GM23338 (cell line): Measurements from ENCODE around the gene CD300E. TPM values are rescaled to one million over a fixed set of nuclear protein-coding genes. Genes with fewer than 3 reads are reported as not detected.
"Not testable (repeated sequence)": the region's sequence is repeated elsewhere in the genome, so short reads cannot be mapped to it uniquely, and the experiment has no call there.

Source experiments
- ATAC-seq: fragments of 200-7000 bp; cut with Tn5 transposase; 3 replicates; pipeline ENCODE4 v1.9.1; 2020
- DNase-seq: peaks from one replicate; pipeline ENCODE4 v3.0.0-alpha.2; 2015; ENCODE audit warnings: low spot score
- H2AFZ ChIP-seq: fragments of 200-600 bp; sonication (generic); 2 replicates; pipeline ENCODE4 v1.8.0; 2016; ENCODE audit warnings: antibody characterized with exemption, mild to moderate bottlenecking, moderate library complexity
- H3F3A ChIP-seq: fragments of 200-600 bp; sonication (generic); replicated peaks from 2 replicates; pipeline ENCODE4 v1.8.0; 2017; ENCODE audit warnings: antibody characterized with exemption, mixed run types, low read depth
- H3K27ac ChIP-seq: fragments of 200-600 bp; sonication (generic); 2 replicates; pipeline ENCODE4 v1.6.1; 2016; ENCODE audit warnings: low read depth
- H3K27me3 ChIP-seq: fragments of 200-600 bp; sonication (generic); 2 replicates; pipeline ENCODE4 v1.8.0; 2016; ENCODE audit warnings: mild to moderate bottlenecking, mixed run types, moderate library complexity; ENCODE audit not compliant: insufficient read depth
- H3K36me3 ChIP-seq: fragments of 200-600 bp; sonication (generic); 2 replicates; pipeline ENCODE4 v1.8.0; 2016; ENCODE audit warnings: mild to moderate bottlenecking; ENCODE audit not compliant: insufficient read depth
- H3K4me1 ChIP-seq: fragments of 200-600 bp; sonication (generic); 2 replicates; pipeline ENCODE4 v1.8.0; 2016; ENCODE audit warnings: mild to moderate bottlenecking, moderate library complexity; ENCODE audit not compliant: insufficient read depth
- H3K4me2 ChIP-seq: fragments of 200-600 bp; sonication (generic); 2 replicates; pipeline ENCODE4 v1.7.1; 2017; ENCODE audit warnings: mixed run types
- H3K4me3 ChIP-seq: fragments of 200-600 bp; sonication (generic); 2 replicates; pipeline ENCODE4 v1.6.1; 2016; ENCODE audit warnings: mixed run types
- H3K79me2 ChIP-seq: fragments of 200-600 bp; sonication (generic); replicated peaks from 2 replicates; pipeline ENCODE4 v1.8.0; 2017; ENCODE audit warnings: mild to moderate bottlenecking; ENCODE audit not compliant: insufficient read depth
- H3K9me2 ChIP-seq: fragments of 200-600 bp; sonication (generic); 2 replicates; pipeline ENCODE4 v1.8.0; 2017; ENCODE audit not compliant: insufficient read depth
- H4K20me1 ChIP-seq: fragments of 200-600 bp; sonication (generic); replicated peaks from 2 replicates; pipeline ENCODE4 v1.8.0; 2017; ENCODE audit warnings: mild to moderate bottlenecking; ENCODE audit not compliant: insufficient read depth
- H3K27ac Mint-ChIP-seq: 2 replicates; pipeline ENCODE4 v1.8.0; 2020; ENCODE audit warnings: inconsistent platforms, mild to moderate bottlenecking, moderate library complexity, mixed read lengths
- H3K27me3 Mint-ChIP-seq: 3 replicates; pipeline ENCODE4 v1.8.0; 2022; ENCODE audit warnings: low read depth, mild to moderate bottlenecking, moderate library complexity, mixed read lengths, inconsistent platforms; ENCODE audit not compliant: insufficient read depth, poor library complexity
- H3K36me3 Mint-ChIP-seq: 3 replicates; pipeline ENCODE4 v1.8.0; 2021; ENCODE audit warnings: low read depth, mild to moderate bottlenecking, inconsistent platforms, moderate library complexity, mixed read lengths
- H3K4me1 Mint-ChIP-seq: 3 replicates; pipeline ENCODE4 v1.8.0; 2020; ENCODE audit warnings: mild to moderate bottlenecking, inconsistent platforms, mixed read lengths
- H3K4me3 Mint-ChIP-seq: 3 replicates; pipeline ENCODE4 v1.8.0; 2021; ENCODE audit warnings: moderate library complexity, mild to moderate bottlenecking, inconsistent platforms, mixed read lengths
- H3K9me3 Mint-ChIP-seq: 3 replicates; pipeline ENCODE4 v1.8.0; 2020; ENCODE audit warnings: moderate library complexity, mild to moderate bottlenecking, inconsistent platforms, mixed read lengths
- CREB1 ChIP-seq: fragments of 250-450 bp; sonication (Bioruptor Pico); IDR thresholded peaks from 2 replicates; pipeline ENCODE4 v1.5.0; 2020; ENCODE audit warnings: low read depth, mild to moderate bottlenecking, moderate library complexity
- EZH2phosphoT487 ChIP-seq: fragments of 200-600 bp; sonication (generic); IDR thresholded peaks from one replicate; pipeline ENCODE4 v1.8.1; 2018; ENCODE audit warnings: antibody characterized with exemption; ENCODE audit not compliant: unreplicated experiment
- NANOG ChIP-seq: IDR thresholded peaks from 2 replicates; pipeline ENCODE4 v1.6.1; 2016; ENCODE audit warnings: antibody characterized with exemption, borderline replicate concordance
- POLR2AphosphoS5 ChIP-seq: IDR thresholded peaks from 2 replicates; pipeline ENCODE4 v1.6.1; 2016; ENCODE audit warnings: antibody characterized with exemption, low read depth
- REST ChIP-seq: IDR thresholded peaks from one replicate; pipeline ENCODE4 v1.6.1; 2018; ENCODE audit warnings: antibody characterized with exemption; ENCODE audit not compliant: unreplicated experiment
- ZNF114 ChIP-seq: fragments of 250-450 bp; sonication (Bioruptor Pico); IDR thresholded peaks from 2 replicates; pipeline ENCODE4 v1.5.0; 2020; ENCODE audit warnings: mild to moderate bottlenecking, moderate library complexity
- ZNF331 ChIP-seq: fragments of 250-450 bp; sonication (Bioruptor Pico); IDR thresholded peaks from 2 replicates; pipeline ENCODE4 v1.5.0; 2020; ENCODE audit warnings: low read depth, mild to moderate bottlenecking, moderate library complexity
- ZNF462 ChIP-seq: fragments of 250-450 bp; sonication (Bioruptor Pico); IDR thresholded peaks from 2 replicates; pipeline ENCODE4 v1.5.0; 2020; ENCODE audit warnings: mild to moderate bottlenecking, moderate library complexity
- polyA plus RNA-seq: library from polyadenylated mRNA; unstranded; fragments of >200 nt; fragmentation: Nextera tagmentation; extraction: Ambion mirVana; gene quantifications from 2 replicates; pipeline ENCODE4 v1.2.1, GENCODE V29; 2016
- total RNA-seq: library from RNA; depleted of rRNA; stranded (reverse); fragments of >200 nt; shearing (Covaris generic); gene quantifications from 2 replicates; pipeline ENCODE4 v1.2.3, GENCODE V29; 2014
- TF ChIP-seq, protein P1 (sequence below), 2 experiments: fragments of 200-600 bp in 1 of 2; sonication (generic) in 1 of 2; conservative IDR thresholded peaks; 2 replicates each; pipeline versions ENCODE4 v1.5.1 to v1.6.1; 2016 to 2017; ENCODE audit warnings: antibody characterized with exemption in 2 of 2, low read depth in 2 of 2, mild to moderate bottlenecking in 2 of 2, moderate library complexity in 1 of 2

The CD300E gene
- total and polyA plus RNA-seq, 2 experiments from 2014 or later: not detected

DNA sequence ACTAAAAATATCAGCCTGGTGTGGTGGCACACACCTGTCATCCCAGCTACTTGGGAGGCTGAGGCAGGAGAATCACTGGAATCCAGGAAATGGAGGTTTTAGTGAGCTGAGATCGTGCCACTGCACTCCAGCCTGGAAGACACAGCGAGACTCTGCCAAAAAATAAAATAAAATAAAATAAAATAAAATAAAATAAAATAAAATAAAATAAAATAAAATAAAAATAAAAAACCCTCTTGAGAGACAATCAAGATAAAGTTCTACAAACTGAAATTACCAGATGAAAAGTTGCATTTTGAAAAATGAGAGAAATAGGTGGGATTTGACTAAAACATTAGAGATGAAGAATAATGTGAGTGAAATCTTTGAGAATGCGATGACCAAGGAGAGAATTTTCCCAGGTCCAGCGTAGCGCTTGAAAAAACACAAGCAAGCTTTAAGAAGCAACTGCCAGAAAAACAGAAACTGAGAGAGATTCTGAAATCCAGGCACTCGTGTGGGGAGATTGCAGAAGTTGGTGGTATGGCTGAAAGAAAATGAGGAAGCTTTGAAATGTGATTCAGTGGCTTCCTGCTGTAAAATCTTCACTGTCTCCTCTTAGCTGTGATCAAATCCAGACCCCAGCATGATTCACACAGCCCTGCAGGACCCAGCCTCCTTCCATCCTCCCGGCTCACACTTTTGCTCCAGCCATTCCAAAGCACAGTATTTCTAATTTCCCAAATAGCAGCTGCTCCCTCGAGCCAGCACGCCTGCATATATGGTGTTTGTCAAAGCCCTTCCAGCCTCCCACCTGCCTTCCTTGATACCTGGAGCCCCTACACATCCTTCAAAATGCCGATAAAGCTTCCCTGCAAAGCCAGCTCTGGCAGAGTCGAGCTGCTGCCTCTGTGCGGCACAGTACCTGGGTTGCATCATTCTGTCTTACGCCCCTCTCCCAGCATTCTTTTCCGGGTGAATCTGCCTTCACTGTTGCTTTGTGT, 8.2 kb upstream of the CD300E start:
- peak overlapping the region; percentile 51; the same call in 1 of the 2 replicates for H3K4me2 ChIP-seq
- H2AFZ ChIP-seq: peak overlapping the region; percentile 100
- H3K9me3 Mint-ChIP-seq: no peaks in the 10 kb centered on the region
- no peaks in the 10 kb centered on the region for H3K79me2 ChIP-seq
- H3K4me1 Mint-ChIP-seq: peaks cover 34% of the 10 kb centered on the region
- H3K36me3 ChIP-seq: no peaks in the 10 kb centered on the region
- TF ChIP-seq ZNF462 (CRISPR knock-in tag): no peak
- TF ChIP-seq ZNF331: no peak
- no peak for TF ChIP-seq EZH2phosphoT487
- TF ChIP-seq, protein P1, sequence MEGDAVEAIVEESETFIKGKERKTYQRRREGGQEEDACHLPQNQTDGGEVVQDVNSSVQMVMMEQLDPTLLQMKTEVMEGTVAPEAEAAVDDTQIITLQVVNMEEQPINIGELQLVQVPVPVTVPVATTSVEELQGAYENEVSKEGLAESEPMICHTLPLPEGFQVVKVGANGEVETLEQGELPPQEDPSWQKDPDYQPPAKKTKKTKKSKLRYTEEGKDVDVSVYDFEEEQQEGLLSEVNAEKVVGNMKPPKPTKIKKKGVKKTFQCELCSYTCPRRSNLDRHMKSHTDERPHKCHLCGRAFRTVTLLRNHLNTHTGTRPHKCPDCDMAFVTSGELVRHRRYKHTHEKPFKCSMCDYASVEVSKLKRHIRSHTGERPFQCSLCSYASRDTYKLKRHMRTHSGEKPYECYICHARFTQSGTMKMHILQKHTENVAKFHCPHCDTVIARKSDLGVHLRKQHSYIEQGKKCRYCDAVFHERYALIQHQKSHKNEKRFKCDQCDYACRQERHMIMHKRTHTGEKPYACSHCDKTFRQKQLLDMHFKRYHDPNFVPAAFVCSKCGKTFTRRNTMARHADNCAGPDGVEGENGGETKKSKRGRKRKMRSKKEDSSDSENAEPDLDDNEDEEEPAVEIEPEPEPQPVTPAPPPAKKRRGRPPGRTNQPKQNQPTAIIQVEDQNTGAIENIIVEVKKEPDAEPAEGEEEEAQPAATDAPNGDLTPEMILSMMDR (conservative IDR thresholded peaks at IDR 0.05; ENCODE audit: low read depth in 2 of 2): no peak
- no peak for TF ChIP-seq NANOG
- TF ChIP-seq POLR2AphosphoS5: no peak
- TF ChIP-seq ZNF114: no peak
- no peak for TF ChIP-seq REST
- no peak for TF ChIP-seq CREB1 (CRISPR knock-in tag)
- ATAC-seq (peak; percentile 32), DNase-seq (peak; percentile 38)
- H3K9me2 ChIP-seq: no peaks in the 10 kb centered on the region
- no peaks in the 10 kb centered on the region for H3K36me3 Mint-ChIP-seq
- peaks cover 4% of the 10 kb centered on the region for H3K27me3 Mint-ChIP-seq
- peak overlapping the region; percentile 89 for H3K27ac ChIP-seq
- no peaks in the 10 kb centered on the region; the same call in 1 of the 2 replicates for H3F3A ChIP-seq
- H4K20me1 ChIP-seq: no peaks in the 10 kb centered on the region
- no peaks in the 10 kb centered on the region for H3K27me3 ChIP-seq
- H3K4me1 ChIP-seq: peaks cover 22% of the 10 kb centered on the region
- H3K4me3 Mint-ChIP-seq: peak overlapping the region; percentile 21; the same call in 1 of the 3 replicates
- peak overlapping the region; percentile 83 for H3K27ac Mint-ChIP-seq
- no peak overlapping the region for H3K4me3 ChIP-seq

GRCh38 chr17:74630251-74630650, 6.7 kb upstream of the CD300E start:
- not testable (repeated sequence) for H4K20me1 ChIP-seq, H3K79me2 ChIP-seq, ATAC-seq, H3F3A ChIP-seq, H3K4me3 Mint-ChIP-seq, H3K9me3 Mint-ChIP-seq, H3K27ac Mint-ChIP-seq, DNase-seq, H3K27me3 ChIP-seq, H3K4me3 ChIP-seq, H3K36me3 Mint-ChIP-seq, H3K4me2 ChIP-seq, H3K9me2 ChIP-seq, H3K27me3 Mint-ChIP-seq, H3K36me3 ChIP-seq, H3K27ac ChIP-seq
- H2AFZ ChIP-seq: peak overlapping the region; percentile 44
- H3K4me1 ChIP-seq: peaks cover 10% of the 10 kb centered on the region
- peaks cover 22% of the 10 kb centered on the region for H3K4me1 Mint-ChIP-seq
